ENCODE results near the gene ITK.

DNA sequence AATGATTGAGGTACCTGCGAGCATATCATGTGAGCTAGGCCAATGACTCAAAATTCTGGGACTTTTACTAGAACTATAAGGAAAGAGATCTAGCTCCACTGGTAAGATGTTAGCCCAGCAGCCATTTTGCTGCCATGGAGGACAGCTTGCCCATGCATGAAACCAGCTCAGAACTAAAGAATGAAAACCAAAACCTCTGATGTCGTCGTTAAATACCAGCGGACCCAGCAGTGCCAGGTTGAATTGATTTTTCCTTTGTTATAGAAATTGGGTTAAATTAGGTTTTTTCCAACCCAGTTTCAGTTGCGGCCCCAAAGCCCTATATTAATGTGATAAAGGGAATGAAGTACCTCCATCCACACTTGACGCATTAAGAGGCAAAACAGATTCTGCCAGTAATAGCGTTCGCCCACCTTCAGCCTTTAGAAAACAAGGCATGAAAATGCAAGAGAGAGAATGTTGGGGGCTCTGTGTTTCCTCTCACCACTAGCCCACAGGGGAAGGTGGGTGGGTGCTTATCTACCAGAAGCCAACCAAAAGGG, 5.5 kb upstream of the ITK start:
- TF ChIP-seq POLR2A (IDR thresholded peaks at IDR 0.05; ENCODE audit: low read depth, low read length), result no peak
- no peak for TF ChIP-seq SPI1 (IDR thresholded peaks at IDR 0.05; ENCODE audit: low read depth, low read length)
- no peak for TF ChIP-seq POLR2AphosphoS5 (IDR thresholded peaks at IDR 0.05; ENCODE audit: low read depth, low read length)
- TF ChIP-seq TAF1 (IDR thresholded peaks at IDR 0.05; ENCODE audit: low read depth, low read length), result no peak
- TF ChIP-seq POU2F2 (IDR thresholded peaks at IDR 0.05; ENCODE audit: low read depth, low read length), result no peak
